Activated effector memory CD4-positive, alpha-beta T cell treated with anti-CD3 and anti-CD28 coated beads, Interleukin-2, amount 50 U/mL, for 16 hours (primary cell): ENCODE results near the gene DYNLT4.
"Not testable (repeated sequence)": the region's sequence is repeated elsewhere in the genome, so short reads cannot be mapped to it uniquely, and the experiment has no call there.

Experiments
- DNase-seq: peaks from one replicate; pipeline ENCODE4 v3.0.0-alpha.2; 2020

Gene DYNLT4

DNA sequence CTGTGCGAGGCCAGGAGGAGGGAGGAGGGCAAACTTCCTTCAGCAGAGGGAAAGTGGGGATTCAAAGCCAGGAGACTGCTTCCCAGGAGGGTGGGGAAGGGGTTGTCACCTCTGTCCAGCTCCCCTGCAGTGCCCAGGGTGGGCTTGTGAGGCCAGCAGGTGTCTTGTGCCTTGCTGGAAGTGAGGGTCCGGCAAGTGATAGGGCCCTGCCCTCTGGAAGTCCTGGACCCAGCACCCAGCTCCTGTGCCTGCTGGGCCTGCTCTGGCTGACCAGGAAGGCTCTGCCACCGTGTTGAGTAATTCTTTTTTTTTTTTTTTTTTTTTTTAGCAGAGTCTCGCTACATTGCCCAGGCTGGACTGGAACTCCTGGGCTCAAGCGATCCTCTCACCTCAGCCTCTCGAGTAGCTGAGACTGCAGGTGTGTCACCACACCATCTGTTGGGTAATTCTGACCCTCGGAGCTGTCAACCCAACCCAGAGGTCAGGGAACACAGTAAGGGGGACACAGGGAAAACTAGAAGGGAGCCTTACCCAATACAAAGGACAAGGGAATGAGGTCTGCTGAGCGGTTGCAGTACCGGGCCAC, 20.2 kb downstream of the DYNLT4 start:
- no peak for DNase-seq

DNA sequence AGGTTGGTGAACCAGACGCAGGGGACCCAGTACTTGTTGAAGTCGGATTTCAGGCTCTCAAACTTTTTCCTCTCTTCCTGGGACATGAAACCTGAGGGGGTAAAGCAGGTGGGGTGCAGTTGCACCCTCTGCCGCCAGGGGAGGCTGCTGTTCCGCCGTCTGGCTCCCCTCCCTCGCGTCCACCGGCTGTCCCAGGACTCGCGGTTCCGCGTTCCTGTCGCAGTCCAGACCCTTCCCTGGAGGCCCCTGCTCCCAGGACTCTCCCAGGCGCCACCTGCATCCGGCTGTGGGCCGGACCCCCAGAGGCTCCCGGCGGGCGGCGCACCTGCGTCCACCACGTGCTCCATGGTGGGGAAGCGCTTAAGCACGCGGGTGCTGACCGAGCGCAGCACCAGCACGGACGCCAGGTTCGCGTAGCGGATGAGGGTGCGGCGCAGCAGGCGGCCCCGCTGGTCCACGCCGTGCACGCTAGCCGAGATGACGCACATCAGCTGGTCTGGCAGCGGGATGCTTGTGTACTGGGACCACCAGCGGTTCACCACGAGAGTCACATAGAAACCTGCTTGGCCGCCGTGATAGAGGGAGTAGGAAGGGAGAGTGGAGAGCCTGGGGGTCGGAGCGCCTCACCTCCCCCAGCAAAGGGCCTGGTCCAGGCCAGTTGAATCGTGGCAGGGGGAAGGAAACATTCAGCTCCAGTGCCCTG, 20.9 kb downstream of the DYNLT4 start:
- peak; percentile 90 for DNase-seq

DNA sequence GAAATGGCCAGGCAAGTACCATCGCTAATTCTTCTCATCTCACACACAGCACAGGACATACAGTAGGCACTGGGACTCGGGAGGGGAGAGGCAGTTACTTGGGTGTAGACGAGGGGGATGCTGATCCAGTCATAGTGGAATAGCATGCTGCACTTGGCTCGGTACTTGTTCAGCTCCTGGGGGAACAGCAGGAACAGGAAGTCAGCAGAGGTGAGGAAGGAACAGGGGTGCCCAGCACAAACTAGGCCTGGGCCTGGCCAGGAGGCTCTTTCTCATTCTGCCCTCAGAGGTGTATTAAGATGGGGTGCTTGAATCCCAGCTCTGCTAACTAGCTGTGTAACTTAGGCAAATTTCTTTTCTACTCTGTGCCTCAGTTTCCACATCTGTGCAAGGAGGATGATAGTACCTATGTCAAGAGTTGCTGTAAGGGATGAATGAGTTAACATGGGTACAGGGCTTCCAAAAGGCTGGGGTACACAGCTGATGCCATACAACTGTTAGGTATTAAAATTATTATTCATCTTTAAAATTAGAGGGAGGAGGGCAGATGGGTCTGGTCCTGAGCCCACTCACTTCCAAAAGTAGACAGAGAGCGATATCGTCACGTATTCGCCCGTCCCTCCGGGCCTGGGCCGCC, 21.5 kb downstream of the DYNLT4 start:
- DNase-seq, result no peak

DNA sequence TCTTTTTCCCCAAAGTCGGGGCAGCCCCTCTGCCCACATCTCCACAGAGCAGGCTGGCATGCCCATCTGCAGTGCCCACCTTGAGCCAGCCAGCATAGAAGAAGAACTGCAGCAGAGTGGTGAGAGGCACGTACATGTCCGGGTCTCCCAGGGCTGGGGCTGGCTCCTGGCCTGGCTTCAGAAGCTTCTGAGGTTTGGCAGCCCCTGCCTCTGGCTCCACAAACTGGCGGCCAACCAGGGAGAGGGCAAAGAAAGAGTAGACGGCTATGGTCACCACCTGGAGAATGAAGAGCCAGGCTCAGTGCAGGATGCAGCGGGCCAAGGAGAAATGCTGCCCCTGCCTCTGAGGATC, 22.1 kb downstream of the DYNLT4 start:
- no peak for DNase-seq

DNA sequence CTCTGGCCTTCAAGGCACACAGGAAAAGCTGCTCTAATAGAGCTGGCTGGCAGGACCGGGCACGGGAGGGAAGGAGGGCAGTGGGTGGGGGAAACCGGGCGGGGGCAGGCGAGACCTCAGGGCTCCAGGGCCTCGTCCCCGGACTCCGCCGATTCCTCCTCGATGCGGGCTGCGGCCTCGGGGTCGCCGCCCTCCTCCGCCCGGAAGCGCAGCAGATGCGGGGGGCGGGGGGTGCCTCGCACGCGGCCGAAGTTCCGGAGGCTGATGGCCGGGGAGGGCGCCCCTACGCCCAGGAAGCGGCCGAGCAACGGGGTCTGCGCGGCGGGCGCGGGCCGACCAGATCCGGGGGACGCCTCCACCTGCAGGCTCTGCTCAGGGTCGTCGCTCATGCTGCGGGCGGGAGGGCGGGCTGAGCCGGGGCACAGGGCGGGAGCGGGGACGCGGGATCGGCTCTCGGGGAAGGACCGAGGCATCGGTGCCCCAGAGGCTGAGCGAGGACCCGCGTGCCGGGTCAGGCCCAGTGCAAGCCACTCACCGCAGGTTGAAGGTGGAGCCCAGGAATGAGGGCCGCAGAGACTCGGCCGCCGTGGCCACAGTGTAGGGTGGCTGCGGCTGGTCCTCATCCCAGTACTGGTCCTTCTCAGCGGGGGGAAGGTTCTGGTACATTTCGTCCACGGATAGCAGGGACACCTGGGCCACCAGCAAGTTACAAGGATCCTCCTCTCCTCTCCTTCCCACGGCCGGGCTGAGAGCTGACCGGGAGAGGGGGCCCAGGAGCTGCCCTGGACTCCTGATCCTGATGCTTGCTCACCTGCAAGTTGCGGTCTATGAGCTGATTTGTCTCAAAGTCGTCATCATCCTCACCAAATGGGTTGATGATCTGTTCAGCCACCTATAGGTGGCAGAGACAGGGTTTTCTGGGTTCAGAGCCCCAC, 22.8 kb downstream of the DYNLT4 start:
- peak; percentile 75 for DNase-seq

DNA sequence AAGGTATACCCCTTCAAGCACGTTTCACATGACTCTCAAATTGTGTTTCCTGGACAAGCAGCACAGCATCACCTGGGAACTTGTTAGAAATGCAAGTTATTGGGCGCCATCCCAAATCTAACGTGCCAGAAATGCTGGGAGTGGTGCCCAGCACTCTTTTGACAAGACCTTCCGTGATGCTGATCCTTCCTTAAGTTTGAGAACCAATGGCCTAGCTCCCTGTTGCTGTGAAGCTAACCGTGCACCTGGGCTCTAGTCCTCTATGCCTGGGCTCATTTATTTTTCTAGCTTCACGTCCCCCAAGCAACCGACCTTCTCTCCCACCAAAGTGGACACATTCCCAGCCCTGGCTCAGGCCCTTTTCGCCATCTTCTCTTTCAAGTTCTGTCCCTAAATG, 23.5 kb downstream of the DYNLT4 start:
- no peak for DNase-seq

DNA sequence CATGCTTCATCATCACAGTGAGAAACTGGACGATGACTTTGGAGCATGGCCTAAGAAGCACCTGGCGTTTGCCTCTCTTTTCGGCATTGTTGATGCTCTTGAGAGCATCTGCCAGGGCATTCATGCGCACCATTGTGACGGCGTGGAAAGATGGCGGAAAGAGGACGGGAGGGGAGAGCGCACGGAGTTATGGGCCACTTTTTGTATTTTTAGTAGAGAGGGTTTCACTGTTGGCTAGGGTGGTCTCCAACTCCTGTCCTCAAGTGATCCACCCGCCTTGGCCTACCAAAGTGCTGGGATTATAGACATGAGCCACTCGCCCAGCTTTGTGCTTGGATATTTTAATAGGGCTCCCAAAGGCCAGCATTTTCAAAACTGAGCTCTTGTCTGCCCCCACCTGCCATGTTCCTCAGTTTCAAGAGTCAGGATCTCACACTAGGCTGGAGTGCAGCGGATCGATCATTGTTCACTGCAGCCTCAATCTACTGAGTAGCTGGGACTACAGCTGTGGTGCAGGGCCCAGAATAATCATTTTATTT, 26.5 kb downstream of the DYNLT4 start:
- DNase-seq, result no peak

DNA sequence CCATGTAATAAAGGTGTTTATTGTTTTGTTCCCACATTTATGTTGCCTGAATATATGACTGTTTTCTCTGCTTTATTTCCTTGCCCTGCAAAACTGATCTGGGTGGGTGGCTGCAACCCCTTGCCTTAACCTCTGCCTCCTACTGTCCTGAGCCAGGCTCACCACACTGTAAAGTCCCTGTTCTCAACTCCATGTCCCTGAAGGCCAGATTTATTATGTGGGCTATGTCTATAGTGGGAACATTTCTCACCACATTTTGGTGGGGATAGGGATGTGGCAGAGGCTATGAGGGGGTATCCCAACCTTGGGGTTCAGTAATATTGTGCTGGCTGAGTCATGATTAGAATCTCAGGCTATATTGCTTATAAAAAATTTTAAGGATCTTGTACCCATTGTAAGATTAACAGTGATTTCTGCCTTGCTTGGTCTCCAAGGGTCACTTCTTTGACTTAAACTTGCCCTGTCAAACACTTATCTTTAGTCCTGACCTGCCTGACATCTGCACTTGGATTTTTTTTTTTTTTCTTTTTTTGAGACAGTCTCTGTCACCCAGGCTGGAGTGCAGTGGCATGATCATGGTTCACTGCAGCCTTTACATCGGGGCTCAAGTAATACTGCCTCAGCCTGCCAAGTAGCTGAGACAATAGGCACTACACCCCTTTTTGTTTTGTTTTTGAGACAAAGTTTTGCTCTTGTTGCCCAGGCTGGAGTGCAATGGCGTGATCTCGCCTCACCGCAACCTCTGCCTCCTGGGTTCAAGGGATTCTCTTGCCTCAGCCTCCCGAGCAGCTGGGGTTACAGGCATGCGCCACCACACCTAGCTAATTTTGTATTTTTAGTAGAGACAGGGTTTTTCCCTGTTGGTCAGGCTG, 28.2 kb downstream of the DYNLT4 start:
- DNase-seq, result no peak

DNA sequence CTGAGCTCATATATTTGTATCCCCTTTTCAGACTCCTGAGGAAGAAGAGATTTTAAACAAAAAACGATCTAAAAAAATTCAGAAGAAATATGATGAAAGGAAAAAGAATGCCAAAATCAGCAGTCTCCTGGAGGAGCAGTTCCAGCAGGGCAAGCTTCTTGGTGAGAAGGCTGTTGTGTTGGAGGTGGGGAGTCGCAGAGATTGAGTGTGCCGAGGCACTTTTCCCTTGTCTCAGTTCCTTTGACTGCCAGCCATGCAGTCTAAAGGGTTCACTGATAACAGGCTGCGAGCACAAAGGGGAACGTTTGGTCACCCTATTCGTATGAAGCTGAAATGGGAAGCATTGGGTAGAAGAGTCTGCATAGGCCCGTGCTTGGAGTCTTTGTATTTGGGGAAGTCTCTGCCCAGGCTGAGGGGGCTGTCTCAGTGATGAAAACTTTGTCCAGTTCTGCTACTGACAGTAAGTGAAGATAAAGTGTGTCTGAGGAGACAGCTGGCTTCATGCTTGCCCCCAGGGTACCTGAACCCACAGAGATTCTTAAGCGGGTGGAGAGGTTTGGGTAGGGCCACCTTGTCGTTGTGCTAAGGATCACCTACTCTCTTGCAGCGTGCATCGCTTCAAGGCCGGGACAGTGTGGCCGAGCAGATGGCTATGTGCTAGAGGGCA, 29.0 kb downstream of the DYNLT4 start:
- no peak for DNase-seq

DNA sequence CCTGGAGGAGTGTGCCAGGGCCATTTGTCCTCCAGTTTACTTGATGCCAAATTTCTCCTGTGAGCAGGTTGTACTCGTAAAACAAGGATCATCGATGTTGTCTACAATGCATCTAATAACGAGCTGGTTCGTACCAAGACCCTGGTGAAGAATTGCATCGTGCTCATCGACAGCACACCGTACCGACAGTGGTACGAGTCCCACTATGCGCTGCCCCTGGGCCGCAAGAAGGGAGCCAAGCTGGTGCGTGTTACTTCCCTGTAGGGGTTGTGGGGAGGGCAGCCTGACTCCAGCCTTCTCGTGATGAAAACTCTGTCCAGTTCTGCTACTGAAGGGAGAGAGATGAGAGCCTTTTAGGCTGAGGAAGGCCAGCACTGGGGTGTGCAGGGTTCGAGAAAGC, 29.6 kb downstream of the DYNLT4 start:
- no peak for DNase-seq

DNA sequence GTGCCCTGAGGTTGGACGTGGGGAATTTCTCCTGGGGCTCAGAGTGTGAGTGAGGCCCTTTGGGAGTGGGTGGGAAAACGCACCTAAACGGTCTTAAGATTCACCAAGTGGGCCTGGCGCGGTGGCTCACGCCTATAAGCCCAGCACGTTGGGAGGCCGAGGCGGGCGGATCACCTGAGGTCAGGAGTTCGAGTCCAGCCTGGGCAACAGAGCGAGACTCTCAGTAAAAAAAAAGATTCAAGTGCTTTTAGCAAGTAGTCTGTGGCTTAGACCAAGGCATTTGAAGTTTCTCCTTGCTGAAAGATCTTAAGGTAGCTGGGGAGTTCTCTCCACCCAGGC, 30.5 kb downstream of the DYNLT4 start:
- DNase-seq, result no peak

DNA sequence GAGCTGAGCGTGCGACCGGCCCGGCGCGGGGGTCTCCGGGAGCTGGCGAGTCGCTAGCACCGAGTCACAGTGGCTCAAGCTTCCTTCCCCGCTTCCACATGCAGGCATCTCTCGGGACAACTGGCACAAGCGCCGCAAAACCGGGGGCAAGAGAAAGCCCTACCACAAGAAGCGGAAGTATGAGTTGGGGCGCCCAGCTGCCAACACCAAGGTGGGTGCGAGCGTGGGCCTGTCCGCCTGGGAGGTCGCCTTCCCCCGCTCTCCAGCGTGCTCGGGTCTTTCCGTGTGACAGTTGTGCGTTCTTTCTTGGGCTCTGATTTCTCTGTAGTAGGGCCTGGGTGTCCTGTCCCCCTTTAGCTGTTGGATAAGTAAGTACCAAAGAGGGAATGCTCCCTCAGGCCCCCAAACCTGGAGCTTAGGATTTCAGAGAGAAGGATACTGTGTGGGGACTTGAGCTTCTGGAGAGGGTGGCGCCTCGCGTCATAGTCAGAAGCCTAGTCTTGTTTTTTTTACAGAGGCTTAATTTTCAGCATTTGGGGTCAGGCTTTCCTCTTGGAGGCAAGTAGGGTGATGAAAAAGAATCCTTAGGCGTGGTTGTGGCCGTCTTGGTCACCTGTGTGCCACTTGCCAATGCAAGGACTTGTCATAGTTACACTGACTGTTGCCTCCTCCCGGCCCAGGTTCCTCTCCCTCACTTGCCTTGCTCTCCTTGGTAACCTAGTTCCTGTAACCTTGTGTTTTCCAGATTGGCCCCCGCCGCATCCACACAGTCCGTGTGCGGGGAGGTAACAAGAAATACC, 31.0 kb downstream of the DYNLT4 start:
- DNase-seq, result peak; percentile 74

DNA sequence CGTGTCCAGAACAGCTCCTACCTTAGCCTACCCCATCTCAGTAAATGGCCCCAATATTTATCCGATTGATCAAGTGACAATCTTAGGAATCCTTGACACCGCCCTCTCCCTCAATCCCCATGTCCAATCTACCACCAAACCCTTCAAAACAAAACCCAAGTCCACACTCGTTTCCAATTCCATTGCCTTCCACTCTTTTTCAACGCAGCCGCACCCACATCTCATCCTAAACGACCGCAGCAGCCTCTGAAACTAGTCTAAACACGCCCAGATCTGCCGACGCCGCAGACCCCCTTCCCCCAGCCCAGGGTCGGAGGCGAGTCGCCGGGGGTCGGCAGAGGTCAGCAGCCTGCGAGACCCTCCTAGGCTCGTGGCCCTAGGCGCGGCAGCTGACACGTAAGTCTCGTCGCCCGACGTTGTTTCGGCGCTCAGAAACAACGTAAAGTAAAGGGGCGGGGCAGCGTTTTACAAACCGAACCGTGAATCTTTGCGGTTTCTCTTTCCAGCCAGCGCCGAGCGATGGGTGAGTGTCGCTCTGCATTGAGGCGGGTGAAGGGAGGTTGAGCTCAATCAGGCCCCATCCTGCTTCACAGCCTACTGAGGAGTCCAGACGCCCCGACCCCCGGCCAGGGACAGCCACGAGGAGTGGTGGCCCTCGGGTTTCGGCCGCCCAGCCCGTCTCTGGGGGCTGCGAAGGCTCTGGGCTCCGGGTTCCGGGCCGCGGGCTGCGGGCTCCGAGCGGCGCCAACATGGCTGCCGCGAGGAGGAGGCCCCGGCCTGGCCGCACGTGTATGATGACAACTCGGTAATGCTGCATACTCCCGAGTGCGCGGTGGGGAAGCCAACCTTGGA, 31.8 kb downstream of the DYNLT4 start, which contains the start of gene RPS8:
TSS of gene RPS8 (plus strand) at position 463 of the 852 bp plus-strand sequence. CDS start at position 520, 57 bp downstream.
- DNase-seq, result peak; percentile 96

DNA sequence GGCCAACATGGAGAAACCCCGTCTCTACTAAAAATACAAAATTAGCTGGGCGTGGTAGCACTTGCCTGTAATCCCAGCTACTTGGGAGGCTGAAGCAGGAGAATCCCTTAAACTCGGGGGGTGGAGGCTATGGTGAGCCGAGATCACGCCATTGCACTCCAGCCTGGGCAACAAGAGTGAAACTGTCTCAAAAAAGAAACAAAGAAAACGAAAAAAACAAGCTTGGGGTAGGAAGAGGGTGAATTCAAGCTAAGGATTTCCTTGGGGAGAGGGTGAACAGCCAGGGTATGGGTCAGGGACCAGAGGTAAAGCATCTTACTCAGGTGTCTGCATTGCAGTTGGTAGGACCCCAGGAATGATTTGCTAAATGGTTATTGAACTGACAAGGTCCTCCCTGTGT, 40.7 kb downstream of the DYNLT4 start:
- DNase-seq, result not testable (repeated sequence)

DNA sequence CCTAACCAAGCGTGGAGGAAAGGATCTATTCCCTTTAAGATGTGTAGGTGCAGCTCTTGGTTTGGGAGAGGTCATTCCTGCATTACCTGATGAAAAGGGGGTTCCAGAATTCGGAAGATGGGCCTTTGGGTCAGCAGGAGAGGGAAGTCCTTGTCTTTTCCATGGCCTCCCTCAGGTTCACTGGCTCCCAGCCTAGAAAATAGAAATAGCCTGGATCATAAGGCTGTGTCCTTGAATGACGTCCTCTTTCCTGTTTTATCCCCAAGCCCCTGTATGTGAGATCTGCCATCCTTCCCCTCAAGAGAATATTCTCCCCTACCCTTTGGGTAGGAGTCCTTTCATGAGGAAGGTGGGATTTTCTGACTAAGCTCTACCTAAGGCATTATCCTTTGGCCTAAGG, 46.3 kb downstream of the DYNLT4 start:
- no peak for DNase-seq

DNA sequence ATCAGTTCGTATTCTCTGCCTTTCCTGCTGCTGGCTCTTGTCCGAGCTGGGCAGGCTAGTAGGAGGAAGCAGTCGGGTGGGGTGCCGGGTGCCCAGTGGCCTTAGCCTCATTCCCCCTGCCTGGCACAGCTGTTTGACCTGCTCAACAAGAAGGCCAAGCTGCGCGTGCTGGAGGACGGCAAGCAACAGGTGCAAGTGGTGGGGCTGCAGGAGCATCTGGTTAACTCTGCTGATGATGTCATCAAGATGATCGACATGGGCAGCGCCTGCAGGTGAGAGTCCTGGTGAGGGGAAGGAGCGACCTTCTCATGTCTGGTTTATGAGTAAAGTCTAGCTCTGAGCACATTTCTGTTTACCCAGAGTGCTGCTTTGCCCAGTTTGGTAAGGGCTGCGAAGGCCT, 48.1 kb downstream of the DYNLT4 start:
- DNase-seq, result no peak

DNA sequence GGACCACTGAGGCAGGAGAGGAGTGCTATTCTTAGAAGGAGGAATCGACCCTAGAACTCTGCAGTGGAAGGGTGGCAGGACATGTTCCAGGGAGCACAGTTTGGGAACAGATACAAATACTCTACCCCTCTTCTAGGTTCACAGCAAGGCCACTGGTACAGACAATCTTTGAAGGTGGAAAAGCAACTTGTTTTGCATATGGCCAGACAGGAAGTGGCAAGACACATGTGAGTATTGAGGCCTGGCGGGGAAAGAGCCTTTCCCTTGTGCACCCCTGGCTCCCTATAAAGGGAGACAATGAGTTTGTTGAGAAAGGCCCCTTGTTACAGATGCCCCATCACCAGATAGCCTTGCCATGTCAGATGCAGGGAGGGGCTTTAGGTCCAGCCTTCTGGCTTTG, 49.7 kb downstream of the DYNLT4 start:
- DNase-seq, result no peak
